Inflammatory macrophage (primary cell): ENCODE results near the gene ZNF76.
A peak's percentile ranks its signal among the peaks of the same experiment; 100 is the strongest.
"Not testable (repeated sequence)": the region's sequence is repeated elsewhere in the genome, so short reads cannot be mapped to it uniquely, and the experiment has no call there.

Experiments used
- DNase-seq, 2 donors: peaks; one replicate each; pipeline ENCODE4 v3.0.0-alpha.2; 2020 to 2022

The ZNF76 gene

GRCh38 chr6:35332074-35332887 lies 72.7 kb downstream of the ZNF76 start:
- not testable (repeated sequence) for DNase-seq

GRCh38 chr6:35341557-35341956 lies 82.0 kb downstream of the ZNF76 start:
- no peak for DNase-seq

DNA sequence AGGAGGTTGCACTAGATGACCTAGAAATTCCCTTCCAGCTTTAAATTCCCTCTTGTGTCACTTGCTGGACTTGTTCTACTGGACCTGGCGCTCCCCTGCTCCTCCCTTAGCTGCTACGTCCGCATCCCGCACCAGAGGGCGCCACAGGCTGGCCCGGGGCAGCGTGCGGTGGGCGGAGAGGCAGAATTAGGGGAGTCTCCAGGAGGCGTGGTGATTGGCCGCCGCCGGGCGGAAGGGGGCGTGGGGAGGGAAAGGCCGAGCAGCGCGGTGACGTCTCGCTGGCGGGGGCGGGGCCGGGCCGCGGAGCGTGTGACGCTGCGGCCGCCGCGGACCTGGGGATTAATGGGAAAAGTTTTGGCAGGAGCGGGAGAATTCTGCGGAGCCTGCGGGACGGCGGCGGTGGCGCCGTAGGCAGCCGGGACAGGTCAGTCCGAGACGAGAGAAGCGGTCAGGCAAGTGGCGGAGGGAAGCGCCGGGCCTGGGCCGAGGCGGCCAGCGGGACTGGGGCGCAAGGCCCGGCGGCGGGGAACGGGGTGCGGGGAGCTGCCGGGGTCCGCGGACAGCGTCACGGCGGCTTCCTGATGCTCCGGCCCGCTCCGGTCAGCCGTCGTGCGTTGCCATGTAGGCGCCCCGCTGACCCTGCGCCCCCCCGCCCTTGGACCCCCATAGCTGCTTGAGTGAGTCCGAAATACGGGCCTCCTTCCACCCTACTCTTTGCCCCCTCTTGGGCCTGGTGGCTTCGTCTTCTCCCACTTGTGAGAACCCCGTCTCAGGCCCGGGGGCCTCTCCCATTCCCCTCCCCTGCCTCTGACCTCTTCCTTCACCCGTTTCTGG lies 82.9 kb downstream of the ZNF76 start, which contains the start of gene PPARD:
PPARD (plus strand) TSS at position 301 of the 834 bp plus-strand sequence. CDS start 68,530 bp downstream, outside the sequence.
- peak; percentile 96 to 98 for DNase-seq

DNA sequence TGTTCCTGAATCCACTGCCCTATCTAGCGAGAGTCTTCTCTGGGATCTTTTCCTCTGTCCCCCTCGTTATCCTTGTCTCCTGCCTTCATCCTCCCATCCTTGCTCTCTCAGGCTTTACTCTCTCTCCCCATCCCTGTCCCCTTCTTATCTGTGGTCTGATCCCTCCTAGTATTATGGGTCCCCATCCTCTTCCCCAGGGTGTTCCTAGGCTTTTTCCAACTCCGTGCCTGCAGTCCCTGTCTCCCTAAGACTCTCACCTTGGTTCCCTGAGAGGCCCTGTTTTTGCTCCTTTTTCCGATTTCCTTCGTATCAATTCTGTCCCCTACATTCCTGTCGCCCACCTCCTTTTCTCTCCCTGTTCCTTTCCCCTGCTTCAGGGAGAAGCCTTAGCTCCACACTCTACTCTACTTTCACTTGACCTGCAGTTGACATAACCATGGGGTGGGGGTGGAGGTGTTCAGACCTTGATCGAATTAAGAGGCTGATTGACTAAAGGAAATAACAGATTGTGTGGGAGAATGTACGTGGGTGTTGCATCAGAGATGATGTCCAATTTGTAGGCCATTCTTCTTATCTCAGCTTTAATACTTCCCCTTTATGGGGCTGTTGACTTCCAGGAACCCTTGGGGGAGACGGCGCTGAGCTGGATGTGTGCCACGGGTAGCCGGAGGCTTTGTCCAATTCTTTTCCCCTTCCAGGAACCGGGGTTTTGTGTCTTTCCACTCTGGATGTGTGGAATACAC lies 83.7 kb downstream of the ZNF76 start:
- DNase-seq = peak; percentile 72 to 76

GRCh38 chr6:35343835-35344550 lies 84.5 kb downstream of the ZNF76 start:
- no peak for DNase-seq
